GM10266 (cell line): ENCODE data around the gene MCMBP.

Experiments used
- DNase-seq: peaks from one replicate; pipeline ENCODE4 v3.0.0; 2012; ENCODE audit errors: extremely low spot score
- TF ChIP-seq, protein P1 (sequence below): IDR thresholded peaks from 2 replicates; pipeline ENCODE4 v1.5.1; 2012; ENCODE audit warnings: mild to moderate bottlenecking, low read depth; ENCODE audit not compliant: control insufficient read depth, insufficient read depth; ENCODE audit errors: missing control alignments

Gene MCMBP

DNA sequence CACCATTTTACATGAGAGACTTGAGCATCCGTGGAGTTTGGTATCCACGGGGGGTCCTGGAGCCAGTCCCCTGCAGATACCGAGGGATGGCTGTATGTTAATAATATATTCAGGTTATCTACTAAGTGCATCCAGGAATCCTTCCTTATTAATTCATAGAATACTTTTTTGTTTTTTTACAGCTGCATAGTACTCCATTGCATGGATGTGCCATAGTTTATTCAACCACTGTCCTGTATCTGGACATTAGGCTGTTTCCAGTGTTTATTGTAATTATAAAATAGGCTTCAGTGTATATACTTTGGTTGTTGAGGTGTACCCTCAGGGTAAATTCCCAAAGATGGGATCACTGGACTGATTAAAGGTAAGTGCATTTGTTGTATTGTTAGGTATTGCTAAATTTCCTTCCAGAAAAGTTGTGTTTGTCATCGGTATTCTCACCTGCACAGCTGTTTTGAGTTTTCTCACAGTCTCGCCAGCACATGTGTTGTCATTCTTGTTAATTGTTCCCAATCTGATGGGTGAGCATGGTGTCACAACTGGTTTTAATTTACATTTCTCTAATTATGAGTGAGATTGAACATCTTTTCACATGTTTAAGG is 91.7 kb downstream of the MCMBP start:
- DNase-seq = no peak
- TF ChIP-seq, protein P1, sequence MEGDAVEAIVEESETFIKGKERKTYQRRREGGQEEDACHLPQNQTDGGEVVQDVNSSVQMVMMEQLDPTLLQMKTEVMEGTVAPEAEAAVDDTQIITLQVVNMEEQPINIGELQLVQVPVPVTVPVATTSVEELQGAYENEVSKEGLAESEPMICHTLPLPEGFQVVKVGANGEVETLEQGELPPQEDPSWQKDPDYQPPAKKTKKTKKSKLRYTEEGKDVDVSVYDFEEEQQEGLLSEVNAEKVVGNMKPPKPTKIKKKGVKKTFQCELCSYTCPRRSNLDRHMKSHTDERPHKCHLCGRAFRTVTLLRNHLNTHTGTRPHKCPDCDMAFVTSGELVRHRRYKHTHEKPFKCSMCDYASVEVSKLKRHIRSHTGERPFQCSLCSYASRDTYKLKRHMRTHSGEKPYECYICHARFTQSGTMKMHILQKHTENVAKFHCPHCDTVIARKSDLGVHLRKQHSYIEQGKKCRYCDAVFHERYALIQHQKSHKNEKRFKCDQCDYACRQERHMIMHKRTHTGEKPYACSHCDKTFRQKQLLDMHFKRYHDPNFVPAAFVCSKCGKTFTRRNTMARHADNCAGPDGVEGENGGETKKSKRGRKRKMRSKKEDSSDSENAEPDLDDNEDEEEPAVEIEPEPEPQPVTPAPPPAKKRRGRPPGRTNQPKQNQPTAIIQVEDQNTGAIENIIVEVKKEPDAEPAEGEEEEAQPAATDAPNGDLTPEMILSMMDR = no peak
